HG03565 (cell line): ENCODE results near the gene STYX.
A peak's percentile ranks its signal among the peaks of the same experiment; 100 is the strongest.
"Not testable (repeated sequence)": the region's sequence is repeated elsewhere in the genome, so short reads cannot be mapped to it uniquely, and the experiment has no call there.

Experiments used
- ATAC-seq: cut with Tn5 transposase; IDR thresholded peaks from one replicate; pipeline ENCODE4 v1.9.1; 2021; ENCODE audit warnings: mild to moderate bottlenecking, moderate library complexity; ENCODE audit not compliant: unreplicated experiment

The STYX gene

GRCh38 chr14:52724360-52724644 lies 5.7 kb upstream of the STYX start:
- ATAC-seq: no peak

- ATAC-seq: not testable (repeated sequence)
These were observed 2.5 kb upstream of the STYX start for GRCh38 chr14:52727509-52727908.

DNA sequence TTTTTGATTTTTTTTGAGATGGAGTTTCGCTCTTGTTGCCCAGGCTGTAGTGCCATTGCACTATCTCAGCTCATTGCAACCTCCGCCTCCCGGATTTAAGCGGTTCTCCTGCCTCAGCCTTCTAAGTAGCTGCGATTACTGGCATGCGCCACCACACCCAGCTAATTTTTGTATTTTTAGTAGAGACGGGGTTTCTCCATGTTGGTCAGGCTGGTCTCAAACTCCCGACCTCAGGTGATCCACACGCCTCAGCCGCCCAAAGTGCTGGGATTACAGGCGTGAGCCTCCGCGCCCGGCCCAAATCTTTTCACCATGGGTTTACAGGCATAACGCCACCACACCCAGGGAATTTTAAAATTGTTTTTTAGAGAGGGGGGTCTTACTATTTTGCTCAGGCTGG lies 931 bp upstream of the STYX start:
- ATAC-seq: not testable (repeated sequence)

GRCh38 chr14:52729585-52729924 lies 411 bp upstream of the STYX start:
- ATAC-seq: no peak

GRCh38 chr14:52730709-52731111 lies 744 bp downstream of the STYX start:
- ATAC-seq: no peak

DNA sequence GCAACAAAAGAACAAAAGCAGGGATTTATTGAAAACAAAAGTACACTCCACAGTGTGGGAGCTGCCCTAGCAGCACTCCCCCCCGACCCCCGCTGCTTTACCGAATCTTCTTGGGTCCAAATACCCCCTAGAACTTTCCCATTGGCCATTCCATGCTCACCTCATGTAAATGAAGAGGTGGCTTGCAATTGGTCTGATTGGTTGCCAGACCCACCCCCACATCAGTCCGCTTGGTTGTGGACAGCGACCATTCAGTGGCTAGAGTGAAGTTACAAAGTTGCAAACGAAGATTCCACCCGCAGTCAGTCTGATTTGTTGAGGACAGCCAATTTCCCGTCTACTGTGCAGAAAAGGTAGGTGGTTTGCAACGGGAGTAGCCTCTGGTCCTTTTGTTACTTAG lies 3.9 kb downstream of the STYX start:
- no peak for ATAC-seq

DNA sequence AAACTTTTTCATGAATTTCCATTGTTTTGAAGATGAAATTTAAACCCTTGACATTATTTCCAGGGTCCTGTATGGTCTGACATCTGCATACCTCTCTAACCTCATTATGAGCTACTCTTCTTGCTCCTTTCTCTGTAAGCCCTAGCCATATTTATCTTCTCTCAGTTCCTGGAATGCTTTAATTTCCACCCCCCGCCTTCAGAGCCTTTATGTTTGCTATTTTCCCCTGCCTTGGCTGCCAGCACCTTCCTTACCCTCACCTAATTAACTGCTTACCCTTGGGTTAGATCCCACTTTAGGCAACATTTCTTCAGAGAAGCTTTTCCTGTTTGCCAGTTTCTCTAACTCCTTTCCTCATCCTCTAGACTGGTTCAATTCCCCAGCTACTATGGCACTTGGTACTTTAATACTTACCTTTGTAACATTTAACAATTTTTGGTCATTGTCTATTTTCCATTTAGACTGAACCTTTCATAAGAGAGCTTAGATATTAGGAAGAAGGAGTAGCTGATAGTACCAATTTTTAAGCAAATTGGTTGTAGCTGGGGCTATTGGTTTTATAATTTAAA lies 6.0 kb downstream of the STYX start:
- ATAC-seq: no peak

- no peak for ATAC-seq
These were observed 8.4 kb downstream of the STYX start for GRCh38 chr14:52738409-52738808.

DNA sequence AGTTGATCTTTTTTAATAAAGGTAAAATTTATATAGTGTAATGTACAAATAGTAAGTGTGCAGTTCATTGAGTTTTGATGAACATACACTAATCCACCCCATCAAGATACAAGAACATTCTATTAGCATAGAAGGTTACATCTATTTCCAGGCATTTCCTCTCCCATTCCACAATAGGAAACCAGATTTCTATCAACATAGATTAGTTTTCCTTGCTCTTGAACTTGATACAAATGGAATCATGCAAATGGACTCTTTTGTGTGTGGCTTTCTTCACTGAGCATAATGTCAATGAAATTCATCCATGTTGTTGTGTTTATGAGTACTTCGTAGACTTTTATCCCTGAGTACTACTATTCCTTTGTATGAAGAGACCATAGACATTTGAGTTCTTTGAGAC lies 10.8 kb downstream of the STYX start:
- ATAC-seq: no peak

DNA sequence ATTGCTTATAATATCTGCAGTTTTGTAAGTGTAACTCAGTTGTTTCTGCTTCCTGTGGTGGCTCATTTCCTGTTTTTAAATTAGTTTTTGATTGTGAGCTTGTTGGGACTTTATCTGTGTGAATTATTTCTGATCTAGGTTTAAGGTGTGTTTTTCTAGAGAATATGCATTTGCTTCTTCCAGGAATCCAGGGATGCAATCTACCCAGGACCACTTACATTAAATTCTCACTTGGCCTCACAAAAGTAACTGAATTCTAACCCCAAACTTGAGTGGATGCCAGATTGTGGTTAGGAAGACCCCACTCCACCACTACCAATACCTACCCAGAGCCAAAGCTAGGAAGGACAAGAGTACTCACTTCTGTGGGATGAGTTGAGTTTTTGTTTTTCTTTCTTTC lies 11.9 kb downstream of the STYX start:
- ATAC-seq: peak; percentile 3

DNA sequence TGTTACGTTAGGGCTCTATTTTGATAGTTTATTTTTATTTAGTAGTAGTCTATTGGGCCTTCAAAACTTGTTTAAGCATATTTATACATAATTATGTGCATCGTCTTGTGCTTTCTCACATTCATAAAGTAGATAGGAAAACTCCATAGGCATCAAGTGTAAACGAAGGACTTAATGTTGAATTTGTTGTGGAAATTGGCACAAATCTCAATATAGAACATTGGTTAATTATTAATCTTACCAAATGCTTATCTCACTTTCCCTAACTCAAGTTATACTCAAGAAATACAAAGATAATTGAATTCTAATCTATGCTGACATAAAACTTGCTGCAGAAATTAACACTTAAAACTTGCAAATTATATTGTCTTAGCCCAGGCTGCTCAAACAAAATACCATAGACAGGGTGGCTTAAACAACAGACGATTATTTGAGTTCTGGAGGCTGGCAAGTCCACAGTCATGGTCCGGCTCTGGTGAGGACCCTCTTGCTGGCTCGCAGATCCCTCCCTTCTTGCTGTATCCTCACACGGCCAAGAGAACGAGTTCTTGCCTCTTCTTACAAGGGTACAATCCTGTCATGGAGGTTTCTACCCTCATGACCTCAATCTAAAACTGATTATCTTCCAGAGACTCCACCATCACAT lies 18.8 kb downstream of the STYX start:
- ATAC-seq: no peak

DNA sequence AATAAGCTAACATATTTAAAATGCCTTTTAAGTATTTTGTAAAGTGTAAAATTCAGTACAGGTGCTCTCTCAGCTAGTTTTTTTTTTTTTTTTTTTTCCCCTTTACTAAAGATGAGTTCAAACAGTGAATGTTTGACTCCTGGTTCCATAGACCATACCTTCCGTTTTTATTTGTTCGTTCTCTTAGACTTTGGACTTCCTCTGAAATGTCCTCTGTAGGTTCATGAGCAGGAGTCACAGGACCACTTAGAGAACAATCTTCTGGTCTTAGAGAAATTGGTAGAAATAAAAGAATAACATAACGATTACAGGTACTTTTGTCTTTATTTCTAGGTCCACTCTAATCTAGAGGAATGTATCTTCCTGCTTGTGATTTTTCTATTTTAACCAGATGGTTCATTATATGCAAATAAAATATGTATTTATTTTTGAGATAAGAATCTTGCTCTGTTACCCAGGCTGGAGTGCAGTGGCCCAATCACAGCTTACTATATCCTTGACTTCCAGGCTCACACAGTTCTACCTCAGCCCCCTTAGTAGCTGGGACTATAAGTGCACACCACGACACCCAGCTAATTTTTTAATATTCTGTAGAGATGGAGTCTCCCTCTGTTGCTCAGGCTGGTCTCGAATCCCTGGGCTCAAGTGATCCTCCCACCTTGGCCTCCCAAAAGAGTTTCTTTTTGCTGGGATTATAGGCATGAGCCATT lies 25.8 kb downstream of the STYX start:
- no peak for ATAC-seq

- no peak for ATAC-seq
These were observed 29.2 kb downstream of the STYX start for GRCh38 chr14:52759145-52759544.

DNA sequence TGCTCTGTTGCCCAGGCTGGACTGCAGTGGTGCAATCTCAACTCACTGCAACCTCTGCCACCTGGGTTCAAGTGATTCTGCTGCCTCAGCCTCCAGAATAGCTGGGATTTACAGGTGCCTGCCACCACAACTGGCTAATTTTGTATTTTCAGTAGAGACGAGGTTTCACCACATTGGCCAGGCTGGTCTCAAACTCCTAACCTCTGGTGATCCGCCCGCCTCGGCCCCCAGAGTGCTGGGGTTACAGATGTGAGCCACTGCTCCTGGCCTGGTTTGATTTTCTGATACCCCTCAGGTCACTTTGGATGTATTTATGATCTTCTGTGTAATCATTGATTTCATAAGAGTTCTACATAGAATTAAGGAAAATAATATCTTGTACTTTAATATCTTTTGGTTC lies 33.0 kb downstream of the STYX start:
- not testable (repeated sequence) for ATAC-seq

DNA sequence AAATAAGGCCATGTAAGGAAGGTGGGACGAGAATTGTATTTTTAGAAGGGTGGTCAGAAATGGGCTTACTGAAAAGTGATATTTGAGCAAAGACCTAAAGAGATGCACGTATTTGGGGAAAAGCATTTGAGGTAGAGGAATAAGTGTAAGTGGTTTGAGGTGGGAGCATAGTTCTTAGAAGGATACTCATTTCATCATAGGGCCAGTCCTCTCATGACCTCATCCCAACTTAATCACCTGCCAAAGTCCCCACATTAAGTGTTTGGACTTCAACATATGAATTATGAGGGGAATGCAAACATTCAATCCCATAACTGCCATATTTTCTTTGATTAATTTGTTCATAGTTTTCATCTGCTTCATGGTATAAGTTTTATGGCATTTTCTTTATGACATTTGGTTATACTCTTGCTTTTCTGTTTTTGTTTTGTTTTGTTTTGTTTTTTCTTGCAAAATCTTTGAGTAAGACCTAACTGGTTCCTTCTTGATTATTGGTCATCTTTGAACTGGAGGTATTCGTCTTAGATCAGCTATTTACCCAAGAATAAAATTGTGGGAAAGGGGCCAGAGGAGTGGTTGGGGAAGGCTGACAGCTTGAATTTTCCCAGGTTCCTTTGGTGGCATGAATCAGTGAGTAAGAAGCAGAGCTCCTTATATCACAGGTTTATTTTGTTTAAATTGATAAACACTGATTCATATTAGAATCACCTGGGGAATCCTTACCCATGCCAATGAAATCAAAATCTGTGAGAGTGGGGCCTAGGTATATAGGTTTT lies 37.3 kb downstream of the STYX start:
- no peak for ATAC-seq

DNA sequence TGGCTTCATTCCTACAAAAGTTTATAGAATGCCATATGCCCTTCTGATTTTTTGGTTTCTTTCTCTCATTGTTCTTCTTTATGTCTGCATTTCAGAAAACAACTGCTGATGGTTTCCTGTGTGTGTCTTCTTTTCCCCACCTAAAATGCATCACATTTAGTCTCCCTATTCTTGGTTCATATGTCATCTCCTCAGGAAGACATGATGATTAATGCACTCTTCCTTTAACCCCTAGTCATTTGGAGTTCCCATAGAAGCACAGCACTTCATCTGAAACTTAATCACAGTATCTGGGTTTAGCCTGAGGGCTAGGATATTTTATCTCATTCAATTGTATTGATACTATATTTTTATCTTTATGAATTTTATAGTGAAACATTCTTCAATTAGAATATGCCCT lies 39.9 kb downstream of the STYX start:
- no peak for ATAC-seq

- ATAC-seq: no peak
These were observed 46.9 kb downstream of the STYX start for GRCh38 chr14:52776816-52777215.

- no peak for ATAC-seq
These were observed 48.7 kb downstream of the STYX start for GRCh38 chr14:52778702-52779101.

GRCh38 chr14:52780893-52781292 lies 50.9 kb downstream of the STYX start:
- no peak for ATAC-seq

GRCh38 chr14:52781629-52782028 lies 51.7 kb downstream of the STYX start:
- ATAC-seq: no peak

- ATAC-seq: no peak
These were observed 53.2 kb downstream of the STYX start for GRCh38 chr14:52783206-52783605.

GRCh38 chr14:52786887-52787286 lies 56.9 kb downstream of the STYX start:
- ATAC-seq: no peak
